ENCODE results near the gene SLC39A10. TPM values are rescaled to one million over a fixed set of nuclear protein-coding genes. Genes with fewer than 3 reads are reported as not detected.

Gene SLC39A10
- total RNA-seq, 1 donor from 2014 or later, result 29.4 TPM

- no peak overlapping the region for H3K27ac ChIP-seq
- no peaks in the 10 kb centered on the region for H3K4me1 ChIP-seq
- TF ChIP-seq CTCF (IDR thresholded peaks at IDR 0.05), result no peak
- H3K9me3 ChIP-seq, result no peaks in the 10 kb centered on the region
- no peak overlapping the region for H3K4me3 ChIP-seq
- intact Hi-C loops (cut with DNase I), result no loop called here
- no peaks in the 10 kb centered on the region for H3K27me3 ChIP-seq
- DNase-seq (no peak), ATAC-seq (no peak)
- H3K36me3 ChIP-seq, result peaks cover 48% of the 10 kb centered on the region
These were observed 59.4 kb downstream of the SLC39A10 start for GRCh38 chr2:195716466-195716865.

GRCh38 chr2:195721042-195721441 is 64.0 kb downstream of the SLC39A10 start:
- DNase-seq, result no peak
- H3K4me3 ChIP-seq, result no peak overlapping the region
- intact Hi-C loops (cut with DNase I), result no loop called here
- no peak for ATAC-seq
- H3K36me3 ChIP-seq, result peaks cover 28% of the 10 kb centered on the region
- TF ChIP-seq CTCF (IDR thresholded peaks at IDR 0.05), result no peak
- no peaks in the 10 kb centered on the region for H3K9me3 ChIP-seq
- H3K4me1 ChIP-seq, result no peaks in the 10 kb centered on the region
- H3K27ac ChIP-seq, result no peak overlapping the region
- no peaks in the 10 kb centered on the region for H3K27me3 ChIP-seq

- intact Hi-C loops (cut with DNase I), result no loop called here
These were observed 65.0 kb downstream of the SLC39A10 start for GRCh38 chr2:195722075-195722474.

GRCh38 chr2:195727106-195727505 is 70.1 kb downstream of the SLC39A10 start:
- peaks cover 24% of the 10 kb centered on the region for H3K36me3 ChIP-seq
- DNase-seq, result no peak
- intact Hi-C loops (cut with DNase I), result no loop called here

More at GRCh38 chr2:195722075-195722474, 65.0 kb downstream of the SLC39A10 start:
- no peaks in the 10 kb centered on the region for H3K27me3 ChIP-seq
- DNase-seq (no peak), ATAC-seq (no peak)
- no peaks in the 10 kb centered on the region for H3K4me1 ChIP-seq
- no peaks in the 10 kb centered on the region for H3K9me3 ChIP-seq
- TF ChIP-seq CTCF (IDR thresholded peaks at IDR 0.05), result no peak
- H3K36me3 ChIP-seq, result peaks cover 20% of the 10 kb centered on the region
- no peak overlapping the region for H3K27ac ChIP-seq
- no peak overlapping the region for H3K4me3 ChIP-seq

DNA sequence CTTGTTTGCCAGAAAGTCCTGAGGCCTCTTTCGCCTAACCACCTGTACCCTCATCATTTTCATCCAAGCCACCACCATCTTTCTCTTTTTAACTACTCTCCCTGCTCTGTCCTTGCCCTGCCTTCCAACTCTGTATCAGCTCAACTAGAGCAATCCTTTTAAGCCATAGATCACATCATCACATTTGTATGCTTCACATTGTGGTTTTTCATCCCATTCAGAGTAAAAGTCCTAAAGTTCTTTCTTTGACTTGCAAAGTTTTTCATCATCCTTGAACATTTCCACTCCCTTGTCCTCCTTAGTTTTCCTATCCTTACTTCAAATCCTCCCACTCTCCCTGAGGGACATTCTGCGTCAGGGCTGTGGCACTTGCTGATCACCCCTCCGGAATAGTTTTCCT is 73.9 kb downstream of the SLC39A10 start:
- Histone ChIP-seq H3K4me3 (no peak overlapping the region), H3K4me1 (no peaks in the 10 kb centered on the region), H3K36me3 (peaks cover 23% of the 10 kb centered on the region), H3K27me3 (no peaks in the 10 kb centered on the region), H3K27ac (no peak overlapping the region), H3K9me3 (no peaks in the 10 kb centered on the region)
- ATAC-seq, result no peak
- no peak for DNase-seq
- intact Hi-C loops (cut with DNase I), result no loop called here
- TF ChIP-seq CTCF (IDR thresholded peaks at IDR 0.05), result no peak

More at GRCh38 chr2:195727106-195727505, 70.1 kb downstream of the SLC39A10 start:
- no peak for TF ChIP-seq CTCF (IDR thresholded peaks at IDR 0.05)
- ATAC-seq, result no peak
- Histone ChIP-seq H3K27ac (no peak overlapping the region), H3K4me1 (no peaks in the 10 kb centered on the region), H3K4me3 (no peak overlapping the region), H3K27me3 (no peaks in the 10 kb centered on the region), H3K9me3 (no peaks in the 10 kb centered on the region)

GRCh38 chr2:195732574-195732973 is 75.5 kb downstream of the SLC39A10 start:
- no peaks in the 10 kb centered on the region for H3K4me1 ChIP-seq
- DNase-seq (no peak), ATAC-seq (no peak)
- H3K36me3 ChIP-seq, result peaks cover 28% of the 10 kb centered on the region
- H3K27me3 ChIP-seq, result no peaks in the 10 kb centered on the region
- intact Hi-C loops (cut with DNase I), result no loop called here
- no peak overlapping the region for H3K4me3 ChIP-seq
- H3K9me3 ChIP-seq, result no peaks in the 10 kb centered on the region
- no peak overlapping the region for H3K27ac ChIP-seq
- no peak for TF ChIP-seq CTCF (IDR thresholded peaks at IDR 0.05)
